ENCODE results near the gene CH25H. TPM values are rescaled to one million over a fixed set of nuclear protein-coding genes. Genes with fewer than 3 reads are reported as not detected.

Gene CH25H
- total RNA-seq, 1 donor from 2014 or later = 1.7 TPM

- Histone ChIP-seq H3K36me3 (peaks cover 2 to 3% of the 10 kb centered on the region in 2 donors), H3K4me1 (peaks cover 4 to 14% of the 10 kb centered on the region in 2 donors), H3K9me3 (no peaks in the 10 kb centered on the region), H3K4me3 (no peak overlapping the region), H3K27me3 (peaks cover 4% of the 10 kb centered on the region), H3K27ac (no peak overlapping the region)
- intact Hi-C loops (cut with DNase I) = loop anchor here (5.0 to 10.0 kb wide), 3 partner anchors 277 to 625 kb away; partner anchors contain the start of genes LIPJ and RNLS
- TF ChIP-seq, protein P1, sequence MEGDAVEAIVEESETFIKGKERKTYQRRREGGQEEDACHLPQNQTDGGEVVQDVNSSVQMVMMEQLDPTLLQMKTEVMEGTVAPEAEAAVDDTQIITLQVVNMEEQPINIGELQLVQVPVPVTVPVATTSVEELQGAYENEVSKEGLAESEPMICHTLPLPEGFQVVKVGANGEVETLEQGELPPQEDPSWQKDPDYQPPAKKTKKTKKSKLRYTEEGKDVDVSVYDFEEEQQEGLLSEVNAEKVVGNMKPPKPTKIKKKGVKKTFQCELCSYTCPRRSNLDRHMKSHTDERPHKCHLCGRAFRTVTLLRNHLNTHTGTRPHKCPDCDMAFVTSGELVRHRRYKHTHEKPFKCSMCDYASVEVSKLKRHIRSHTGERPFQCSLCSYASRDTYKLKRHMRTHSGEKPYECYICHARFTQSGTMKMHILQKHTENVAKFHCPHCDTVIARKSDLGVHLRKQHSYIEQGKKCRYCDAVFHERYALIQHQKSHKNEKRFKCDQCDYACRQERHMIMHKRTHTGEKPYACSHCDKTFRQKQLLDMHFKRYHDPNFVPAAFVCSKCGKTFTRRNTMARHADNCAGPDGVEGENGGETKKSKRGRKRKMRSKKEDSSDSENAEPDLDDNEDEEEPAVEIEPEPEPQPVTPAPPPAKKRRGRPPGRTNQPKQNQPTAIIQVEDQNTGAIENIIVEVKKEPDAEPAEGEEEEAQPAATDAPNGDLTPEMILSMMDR (IDR thresholded peaks at IDR 0.05) = no peak
- no peak for DNase-seq (ENCODE audit: low spot score in 2 of 2)
Measured at GRCh38 chr10:89209718-89210117, 2.6 kb upstream of the CH25H start.

- peaks cover 4% of the 10 kb centered on the region for H3K27me3 ChIP-seq
- peak overlapping the region; percentile 61 to 70 for H3K4me3 ChIP-seq
- H3K36me3 ChIP-seq = no peaks in the 10 kb centered on the region
- DNase-seq (ENCODE audit: low spot score in 2 of 2) = peak in 1 of 2 donors; percentile 78
- intact Hi-C loops (cut with DNase I) = no loop called here
- H3K27ac ChIP-seq = peak overlapping the region; percentile 28 to 44
- TF ChIP-seq, protein P1 (IDR thresholded peaks at IDR 0.05) = no peak
- H3K4me1 ChIP-seq = peaks cover 4 to 14% of the 10 kb centered on the region in 2 donors
- no peaks in the 10 kb centered on the region for H3K9me3 ChIP-seq
Measured at GRCh38 chr10:89207801-89208551, 859 bp upstream of the CH25H start.

DNA sequence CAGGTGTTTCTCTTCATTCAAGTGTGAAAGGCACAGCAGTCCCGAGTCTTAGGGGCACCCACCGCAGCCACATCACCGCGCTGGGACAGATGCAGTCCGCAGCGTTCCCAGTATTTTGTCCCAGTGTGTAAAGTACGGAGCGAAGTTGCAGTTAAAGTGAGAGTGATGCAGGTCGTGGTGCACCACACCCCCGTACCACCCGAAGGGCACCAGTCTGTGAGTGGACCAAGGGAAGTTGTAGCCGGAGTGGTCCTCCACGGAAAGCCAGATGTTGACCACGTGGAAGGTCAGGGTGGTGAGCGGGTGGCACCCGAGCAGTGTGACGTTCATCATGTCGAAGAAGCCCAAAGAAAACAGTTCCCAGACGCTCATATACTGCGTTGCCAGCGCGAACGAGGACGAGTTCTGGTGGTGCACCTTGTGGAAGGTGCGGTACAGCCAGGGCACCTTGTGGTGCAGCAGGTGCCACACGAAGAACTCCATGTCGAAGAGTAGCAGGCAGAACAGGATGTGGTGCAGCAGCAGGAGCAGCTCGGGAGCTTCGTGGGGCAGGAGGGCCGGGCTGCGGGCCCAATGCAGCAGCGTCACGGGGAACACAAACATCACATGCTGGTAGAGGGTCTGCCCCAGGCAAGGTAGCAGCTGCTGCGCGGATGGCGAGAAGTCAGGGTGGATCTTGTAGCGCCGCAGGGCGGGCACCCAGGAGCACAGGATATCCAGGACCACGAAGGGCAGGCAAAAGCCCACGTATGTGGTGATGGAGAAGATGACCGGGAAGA lies 526 bp downstream of the CH25H start:
- Histone ChIP-seq H3K27me3 (peaks cover 4% of the 10 kb centered on the region), H3K4me3 (peak overlapping the region; percentile 61 to 70), H3K4me1 (peaks cover 4 to 14% of the 10 kb centered on the region in 2 donors), H3K9me3 (no peaks in the 10 kb centered on the region), H3K27ac (no peak overlapping the region), H3K36me3 (no peaks in the 10 kb centered on the region)
- intact Hi-C loops (cut with DNase I) = no loop called here
- peak in 1 of 2 donors; percentile 67 for DNase-seq (ENCODE audit: low spot score in 2 of 2)
- TF ChIP-seq, protein P1 (IDR thresholded peaks at IDR 0.05) = no peak

DNA sequence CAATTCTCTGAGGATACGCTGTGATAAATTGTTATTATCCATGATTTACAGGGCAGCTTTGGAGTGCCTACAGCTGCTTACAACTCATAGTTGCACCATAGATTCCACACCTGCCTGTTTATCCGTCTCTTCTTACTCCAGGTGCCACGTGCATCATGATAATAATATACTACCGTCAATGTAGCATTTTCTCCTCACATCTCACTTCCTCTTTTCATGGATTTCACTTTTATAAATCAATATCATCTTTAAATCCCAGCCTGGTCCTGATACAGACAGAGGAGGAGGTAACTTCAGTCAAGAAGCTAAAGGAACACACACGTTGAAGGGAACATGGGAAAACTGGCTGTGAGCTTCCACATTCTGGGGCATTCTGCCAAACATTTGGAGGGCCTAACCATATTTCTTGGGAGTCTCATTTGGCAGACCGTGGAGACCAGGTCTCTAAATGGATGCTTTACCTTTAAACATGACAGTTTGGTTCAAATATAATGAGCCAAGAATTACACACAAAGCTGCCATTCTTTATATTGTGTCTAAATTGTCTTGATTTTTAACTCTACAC lies 2.4 kb downstream of the CH25H start:
- TF ChIP-seq, protein P1 (IDR thresholded peaks at IDR 0.05) = no peak
- H3K4me1 ChIP-seq = peaks cover 4 to 14% of the 10 kb centered on the region in 2 donors
- intact Hi-C loops (cut with DNase I) = no loop called here
- H3K27ac ChIP-seq = no peak overlapping the region
- DNase-seq (ENCODE audit: low spot score in 2 of 2) = no peak
- H3K9me3 ChIP-seq = no peaks in the 10 kb centered on the region
- no peak overlapping the region for H3K4me3 ChIP-seq
- no peaks in the 10 kb centered on the region for H3K36me3 ChIP-seq
- peaks cover 4% of the 10 kb centered on the region for H3K27me3 ChIP-seq

DNA sequence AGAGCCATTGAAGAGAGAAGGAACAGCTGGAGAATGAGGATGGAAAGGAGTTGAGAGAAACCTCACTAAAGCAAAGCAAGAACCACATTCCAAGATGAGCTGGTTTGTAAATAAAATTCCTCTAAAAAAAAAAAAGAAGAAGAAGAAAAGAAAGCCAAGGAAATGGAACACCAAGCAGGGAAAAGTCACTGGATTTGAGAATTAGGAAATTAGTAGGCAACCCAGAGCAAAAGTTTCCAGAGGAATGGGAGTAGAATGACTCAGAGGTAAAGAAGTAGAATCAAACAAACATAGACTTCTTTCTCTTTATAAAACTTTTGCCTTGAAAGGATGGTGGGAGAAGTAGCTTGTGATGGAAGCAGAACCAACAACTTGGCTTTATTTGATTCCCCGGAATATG lies 3.9 kb downstream of the CH25H start:
- intact Hi-C loops (cut with DNase I) = no loop called here
- H3K27ac ChIP-seq = no peak overlapping the region
- H3K36me3 ChIP-seq = no peaks in the 10 kb centered on the region
- H3K4me3 ChIP-seq = no peak overlapping the region
- H3K4me1 ChIP-seq = peaks cover 4 to 14% of the 10 kb centered on the region in 2 donors
- TF ChIP-seq, protein P1 (IDR thresholded peaks at IDR 0.05) = no peak
- DNase-seq (ENCODE audit: low spot score in 2 of 2) = no peak
- peaks cover 4% of the 10 kb centered on the region for H3K27me3 ChIP-seq
- H3K9me3 ChIP-seq = no peaks in the 10 kb centered on the region

Measured in ascending aorta (tissue), 2 donors.